ENCODE data around the gene ULK2. TPM values are rescaled to one million over a fixed set of nuclear protein-coding genes. Genes with fewer than 3 reads are reported as not detected.
"Not testable (repeated sequence)": the region's sequence is repeated elsewhere in the genome, so short reads cannot be mapped to it uniquely, and the experiment has no call there.

Gene ULK2
- 0.13 and 1.5 TPM in 2 replicates for total RNA-seq (2014; rRNA removed; shearing (Covaris generic))

DNA sequence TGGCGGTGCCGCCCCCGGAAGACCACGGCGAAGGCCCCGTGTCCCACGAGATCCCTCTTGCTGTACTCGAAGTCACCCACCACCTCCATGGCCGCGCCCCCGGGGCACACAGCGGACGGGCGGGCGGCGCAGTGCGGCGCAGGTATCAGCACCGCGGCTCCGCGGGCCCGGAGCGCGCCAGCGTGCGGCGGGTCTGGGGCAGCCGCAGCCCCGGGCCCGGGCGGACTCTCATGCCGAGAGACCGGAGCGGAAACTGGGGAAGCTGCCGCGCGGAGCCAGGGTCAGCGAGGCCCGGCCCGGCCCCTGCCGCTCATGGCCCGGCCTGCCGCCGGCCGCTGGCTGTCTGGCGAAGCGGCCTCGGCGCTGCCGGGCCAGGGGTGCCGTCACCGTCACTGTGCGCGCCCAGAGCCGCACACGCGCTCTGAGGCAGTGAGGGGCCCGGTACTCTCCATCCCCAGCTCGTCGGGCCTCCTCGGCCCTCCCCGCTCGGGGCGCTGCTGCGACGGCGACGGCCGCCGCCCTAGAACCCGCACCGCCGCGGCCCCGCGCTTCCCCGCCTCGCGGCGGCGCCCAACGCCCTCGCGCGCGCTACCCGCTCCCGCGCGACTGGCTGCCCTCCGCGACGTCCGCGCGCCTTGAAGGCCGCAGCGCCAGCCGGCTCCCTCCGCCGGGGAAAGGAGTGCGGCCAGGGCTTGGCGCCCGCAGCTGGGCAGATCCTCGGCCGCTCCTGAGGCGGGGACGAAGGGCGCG lies at the start of gene ULK2:
ULK2 (minus strand) TSS at position 608 of the 750 bp plus-strand sequence; CDS start at position 89, 519 bp downstream.
- DNase-seq (ENCODE audit: low spot score) = no peak

GRCh38 chr17:19915245-19915978 lies 47.7 kb upstream of the ULK2 start:
- DNase-seq (ENCODE audit: low spot score) = no peak

DNA sequence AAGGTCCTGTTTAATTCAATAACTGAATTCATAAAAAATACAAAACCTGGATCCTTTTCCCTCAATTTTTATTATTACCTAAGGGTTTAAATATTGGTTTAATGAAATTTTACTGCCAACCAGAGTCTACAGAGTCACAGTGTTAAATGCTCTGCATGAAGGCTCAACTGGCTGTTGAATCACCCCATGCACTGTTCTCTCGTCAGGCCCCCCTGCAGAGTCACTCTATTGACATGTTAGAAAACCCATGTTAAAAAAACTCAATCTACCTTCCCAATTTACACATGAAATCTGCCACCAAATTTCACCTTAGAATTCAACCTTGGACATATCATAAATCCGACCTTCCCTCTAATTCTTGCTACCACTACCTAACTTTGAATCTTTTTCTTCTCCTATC lies 43.3 kb upstream of the ULK2 start:
- no peak for DNase-seq (ENCODE audit: low spot score)

- DNase-seq (ENCODE audit: low spot score) = no peak
Measured at GRCh38 chr17:19909139-19909538, 41.4 kb upstream of the ULK2 start.

- no peak for DNase-seq (ENCODE audit: low spot score)
Measured at GRCh38 chr17:19905502-19905901, 37.8 kb upstream of the ULK2 start.

- DNase-seq (ENCODE audit: low spot score) = no peak
Measured at GRCh38 chr17:19904924-19905323, 37.2 kb upstream of the ULK2 start.

- no peak for DNase-seq (ENCODE audit: low spot score)
Measured at GRCh38 chr17:19904412-19904811, 36.7 kb upstream of the ULK2 start.

DNA sequence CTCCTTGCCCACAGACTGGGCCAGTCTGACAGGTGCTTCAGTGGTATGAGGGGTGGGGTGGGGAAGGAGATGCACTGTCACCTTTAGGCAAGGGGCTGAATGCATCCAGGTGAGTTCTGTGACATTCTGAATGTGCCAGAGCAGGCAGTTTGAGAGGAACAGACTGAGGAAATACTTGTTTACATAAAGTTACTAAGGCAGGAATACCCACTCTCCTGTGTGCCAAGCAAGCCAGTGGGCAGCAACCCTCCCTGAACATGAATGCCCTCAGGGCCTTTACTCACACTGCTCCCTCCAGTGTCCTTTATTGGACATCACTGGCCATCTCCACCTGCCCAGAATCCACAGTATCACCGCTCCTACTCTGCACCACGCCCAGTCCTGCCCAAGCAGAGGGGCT lies 33.1 kb upstream of the ULK2 start:
- DNase-seq (ENCODE audit: low spot score) = no peak

DNA sequence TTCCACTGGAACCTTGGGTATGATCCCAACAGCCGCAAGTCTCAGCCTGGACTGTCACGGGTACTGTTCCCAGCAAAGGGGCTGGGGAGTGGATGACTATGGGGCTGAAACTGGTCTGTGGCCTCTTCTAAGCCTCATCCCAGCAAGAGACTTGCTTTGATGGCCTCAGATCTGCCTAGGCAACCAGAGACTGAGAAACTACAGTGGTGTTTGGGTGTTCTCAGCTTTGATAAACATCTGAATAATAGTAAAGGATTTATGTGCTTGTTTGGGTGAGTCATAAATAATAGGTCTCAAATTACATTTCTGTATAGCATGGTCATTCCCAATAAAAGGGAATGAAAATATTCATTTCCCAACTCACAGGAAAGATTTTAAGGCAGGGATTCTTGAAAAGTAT lies 30.2 kb upstream of the ULK2 start:
- DNase-seq (ENCODE audit: low spot score) = no peak

DNA sequence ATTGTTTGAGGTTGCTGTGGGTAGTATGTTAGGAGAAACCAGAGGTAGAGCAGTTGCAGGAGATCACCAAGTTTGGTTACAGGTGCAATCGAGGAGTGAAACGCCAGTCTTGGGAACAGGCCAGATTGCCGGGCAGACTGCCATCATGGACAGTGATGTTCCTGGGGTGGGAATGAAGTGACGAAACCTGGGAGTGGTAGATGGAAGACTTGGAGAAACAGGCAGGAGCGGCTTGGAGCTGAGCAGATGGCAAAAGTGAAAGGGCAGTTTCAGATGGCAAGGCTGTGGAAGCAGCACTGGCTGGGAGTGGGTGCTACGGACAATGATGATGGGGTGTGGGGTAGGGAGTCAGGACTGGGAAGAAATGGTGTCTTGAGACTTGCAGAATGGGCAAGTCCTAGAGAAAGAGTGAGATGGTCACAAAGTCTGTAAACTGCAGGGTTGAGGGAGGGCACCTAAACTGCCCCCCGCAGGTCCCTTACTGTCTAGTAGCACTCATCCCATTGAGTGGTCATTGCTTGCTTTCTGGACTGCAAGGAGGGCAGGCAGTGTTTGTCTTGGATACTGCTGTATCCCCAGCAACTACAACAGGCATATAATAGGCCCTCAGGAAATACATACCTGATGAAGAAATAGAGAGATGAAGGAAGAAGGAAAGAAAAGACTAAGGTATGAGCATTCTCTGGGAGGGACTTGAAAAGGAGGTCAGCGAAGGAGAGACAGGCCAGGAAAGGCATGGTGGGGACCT lies 29.5 kb upstream of the ULK2 start:
- DNase-seq (ENCODE audit: low spot score) = no peak

GRCh38 chr17:19896679-19897078 lies 28.9 kb upstream of the ULK2 start:
- no peak for DNase-seq (ENCODE audit: low spot score)

- not testable (repeated sequence) for DNase-seq (ENCODE audit: low spot score)
Measured at GRCh38 chr17:19890554-19890953, 22.8 kb upstream of the ULK2 start.

DNA sequence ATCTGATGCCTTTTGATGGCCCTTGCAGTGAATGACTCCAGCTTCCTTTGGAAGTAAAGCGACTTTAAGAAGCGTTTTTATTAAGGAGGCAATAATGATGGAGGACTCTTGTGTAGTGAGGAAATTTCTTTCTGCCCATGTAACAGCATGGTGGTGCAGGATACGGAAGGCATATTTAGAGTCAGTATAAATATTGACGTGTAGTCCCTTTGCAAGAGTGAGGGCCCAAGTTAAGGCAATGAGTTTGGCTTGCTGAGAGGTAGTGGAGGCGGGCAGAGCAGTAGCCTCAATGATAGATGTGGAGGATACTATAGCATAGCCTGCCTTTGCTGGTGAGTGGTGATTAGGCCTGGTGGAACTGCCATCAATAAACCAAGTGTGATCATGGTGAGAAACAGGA lies 22.3 kb upstream of the ULK2 start:
- not testable (repeated sequence) for DNase-seq (ENCODE audit: low spot score)

DNA sequence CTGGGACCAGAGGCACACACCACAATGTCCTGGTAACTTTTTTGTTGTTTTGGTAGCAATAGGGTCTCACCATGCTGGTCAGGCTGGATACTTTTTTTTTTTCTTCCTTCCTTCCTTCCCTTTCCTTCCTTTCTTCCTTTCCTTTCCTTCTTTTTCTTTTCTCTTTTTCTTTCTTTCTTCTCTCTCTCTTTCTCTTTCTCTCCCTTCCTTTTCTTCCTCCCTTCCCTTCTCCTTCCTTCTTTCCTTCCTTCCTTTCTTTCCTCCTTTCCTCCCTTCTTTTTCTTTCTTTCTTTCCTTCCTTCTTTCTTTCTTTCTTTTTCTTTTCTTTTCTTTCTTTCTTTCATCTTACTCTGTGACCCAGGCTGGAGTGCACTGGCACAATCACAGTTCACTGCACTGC lies 18.4 kb upstream of the ULK2 start:
- DNase-seq (ENCODE audit: low spot score) = no peak

DNA sequence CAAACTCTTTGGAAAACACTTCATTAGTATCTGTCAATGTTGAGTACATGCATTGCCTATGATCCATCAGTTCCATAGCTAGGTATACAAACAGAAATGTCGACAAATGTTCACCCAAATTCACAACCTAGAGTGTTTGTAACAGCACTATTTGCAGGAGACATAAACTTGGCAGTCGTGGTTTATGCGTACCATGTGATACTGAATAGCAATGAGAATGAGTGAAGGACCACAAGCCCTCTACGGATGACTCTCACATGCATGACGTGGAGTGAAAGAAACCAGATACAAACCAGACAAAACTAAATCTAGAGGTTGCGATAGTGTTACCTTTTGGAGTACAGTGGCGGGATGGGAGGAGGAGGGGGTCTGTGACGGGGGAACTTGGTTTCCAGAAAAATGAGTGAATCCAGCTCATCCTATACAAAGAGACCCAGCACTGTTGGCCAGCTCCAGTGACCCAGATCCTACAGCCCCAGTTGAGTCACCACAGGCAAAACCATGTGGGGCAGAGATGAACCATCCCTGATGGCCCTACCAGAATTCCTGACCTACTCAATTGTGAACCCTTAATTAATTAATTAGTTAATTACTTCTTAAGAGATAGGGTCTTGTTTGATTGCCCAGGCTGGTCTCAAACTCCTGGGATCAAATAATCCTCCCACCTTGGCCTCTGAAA lies 15.9 kb upstream of the ULK2 start:
- no peak for DNase-seq (ENCODE audit: low spot score)

- no peak for DNase-seq (ENCODE audit: low spot score)
Measured at GRCh38 chr17:19880393-19880792, 12.7 kb upstream of the ULK2 start.

- DNase-seq (ENCODE audit: low spot score) = no peak
Measured at GRCh38 chr17:19877364-19877945, 9.7 kb upstream of the ULK2 start.

DNA sequence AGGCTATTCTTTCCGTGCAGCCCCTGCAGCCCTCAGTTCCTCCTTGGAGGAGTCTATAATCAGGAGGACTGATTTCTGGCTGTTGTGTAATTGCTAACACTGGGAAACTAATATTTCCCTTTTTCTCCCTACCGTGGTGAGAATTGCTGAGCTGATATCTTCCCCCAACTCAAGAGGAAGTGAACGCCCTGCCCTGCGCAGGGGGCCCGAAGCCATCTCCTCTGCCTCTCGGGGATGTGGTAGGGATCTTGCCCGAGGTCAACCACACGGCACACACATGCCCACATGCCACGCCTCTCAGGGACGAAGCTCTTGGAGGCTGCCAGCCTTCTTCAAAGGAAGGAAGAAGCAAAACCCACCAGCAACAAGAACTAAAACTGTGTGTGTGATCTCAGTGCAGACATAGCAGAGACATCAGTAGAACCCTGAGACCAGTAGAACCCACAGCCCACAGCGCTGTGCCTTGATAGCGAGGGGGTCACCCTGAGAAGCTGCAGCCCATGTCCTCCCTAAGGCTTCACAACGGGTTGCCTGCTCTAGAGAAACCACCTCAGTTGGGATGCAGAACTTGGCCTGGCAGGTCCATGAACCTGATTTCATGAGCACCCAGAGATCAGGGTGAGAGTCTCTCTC lies 8.9 kb upstream of the ULK2 start:
- DNase-seq (ENCODE audit: low spot score) = no peak

DNA sequence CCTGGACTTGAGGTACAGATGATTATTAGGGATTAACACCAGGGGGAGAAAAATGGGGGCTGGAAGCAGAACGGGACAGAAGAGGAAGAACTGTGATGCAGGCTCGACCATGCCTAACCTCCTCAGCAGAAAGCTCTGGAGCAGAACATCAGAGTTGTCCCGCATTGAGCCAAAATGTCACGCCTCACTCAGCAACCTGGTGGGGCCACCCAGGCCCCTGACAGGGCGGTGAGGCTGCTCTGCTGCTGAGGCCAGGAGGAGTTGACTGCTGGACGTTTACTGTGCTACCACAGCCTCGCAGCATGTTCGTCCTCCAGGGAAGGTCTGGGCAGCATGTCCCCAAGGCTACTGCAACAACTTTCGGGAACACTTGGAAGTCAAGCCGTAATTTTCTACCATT lies 6.5 kb upstream of the ULK2 start:
- no peak for DNase-seq (ENCODE audit: low spot score)

GRCh38 chr17:19873346-19873745 lies 5.6 kb upstream of the ULK2 start:
- DNase-seq (ENCODE audit: low spot score) = no peak

DNA sequence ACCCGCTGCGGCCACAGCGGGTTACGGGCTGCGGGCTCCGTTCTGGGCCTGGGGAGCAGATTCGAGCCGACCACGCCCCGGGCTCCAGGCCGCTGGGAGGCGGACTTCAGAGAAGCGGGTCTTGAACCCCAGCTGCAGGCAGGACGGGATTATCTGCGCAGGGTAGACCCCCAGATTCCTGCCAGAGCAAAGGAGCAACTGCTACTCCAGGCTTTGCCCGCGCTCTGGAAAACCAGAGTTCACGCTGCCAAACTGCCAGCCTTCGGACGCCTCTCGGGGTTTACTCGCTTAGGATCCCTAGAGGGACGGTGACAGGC lies 301 bp upstream of the ULK2 start:
- no peak for DNase-seq (ENCODE audit: low spot score)

All from HT-29 (cell line).